ENCODE measurements around the gene RCSD1. TPM values are rescaled to one million over a fixed set of nuclear protein-coding genes. Genes with fewer than 3 reads are reported as not detected.

Gene RCSD1
- total and polyA plus RNA-seq, 2 of the 13 experiments (the other 11 are each of a cell fraction or from before 2014, with no cell fraction given): not detected

DNA sequence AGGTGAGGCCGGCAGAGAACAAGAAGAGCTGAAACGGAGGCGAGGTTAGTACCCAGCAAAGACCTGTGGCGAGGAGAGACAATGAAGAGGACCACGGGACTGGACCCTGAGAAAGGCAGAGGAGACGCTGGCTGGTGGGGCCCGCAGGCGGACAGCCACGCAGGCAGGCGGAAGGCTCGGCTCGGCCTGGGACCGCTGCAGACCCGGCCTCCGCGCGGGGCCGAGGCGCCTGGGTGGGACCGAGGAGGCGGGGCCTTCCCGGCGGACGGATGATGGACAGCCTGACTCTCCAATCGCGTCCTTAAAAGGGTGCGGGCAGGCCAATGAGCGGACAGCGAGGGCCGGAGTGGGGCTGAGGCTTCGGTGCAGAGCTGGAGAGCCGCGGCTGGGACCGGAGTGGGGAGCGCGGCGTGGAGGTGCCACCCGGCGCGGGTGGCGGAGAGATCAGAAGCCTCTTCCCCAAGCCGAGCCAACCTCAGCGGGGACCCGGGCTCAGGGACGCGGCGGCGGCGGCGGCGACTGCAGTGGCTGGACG is 91.7 kb downstream of the RCSD1 start, which contains the start of gene MPZL1 (continued):
- TF ChIP-seq LCORL (IDR thresholded peaks at IDR 0.05) (no peak), LCORL (CRISPR knock-in tag; IDR thresholded peaks at IDR 0.05) (0 out of 2 replicates have a peak, but pooled peaks have one; percentile 32), ZNF512B (CRISPR knock-in tag; IDR thresholded peaks at IDR 0.05; ENCODE audit: borderline replicate concordance) (no peak; the same call in 1 of the 2 replicates), WIZ (CRISPR knock-in tag; IDR thresholded peaks at IDR 0.05) (0 out of 2 replicates have a peak, but pooled peaks have one; percentile 35), GATAD1 (CRISPR knock-in tag; IDR thresholded peaks at IDR 0.05) (peak; percentile 32; the same call in 1 of the 2 replicates), MXD1 (CRISPR knock-in tag; IDR thresholded peaks at IDR 0.05) (peak; percentile 22; the same call in 1 of the 2 replicates), TBP (CRISPR knock-in tag; IDR thresholded peaks at IDR 0.05) (no peak), PHB2 (IDR thresholded peaks at IDR 0.05; ENCODE audit: partially characterized antibody) (no peak), FOXM1 (CRISPR knock-in tag; IDR thresholded peaks at IDR 0.05) (no peak), FOXA3 (CRISPR knock-in tag; IDR thresholded peaks at IDR 0.05) (no peak), PATZ1 (CRISPR knock-in tag; IDR thresholded peaks at IDR 0.05) (no peak; the same call in 1 of the 2 replicates), ZNF260 (CRISPR knock-in tag; IDR thresholded peaks at IDR 0.05; ENCODE audit: borderline replicate concordance, low read depth) (no peak), ZSCAN25 (CRISPR knock-in tag; IDR thresholded peaks at IDR 0.05) (peak; percentile 51; the same call in 1 of the 2 replicates)
- TF ChIP-seq, protein P1, sequence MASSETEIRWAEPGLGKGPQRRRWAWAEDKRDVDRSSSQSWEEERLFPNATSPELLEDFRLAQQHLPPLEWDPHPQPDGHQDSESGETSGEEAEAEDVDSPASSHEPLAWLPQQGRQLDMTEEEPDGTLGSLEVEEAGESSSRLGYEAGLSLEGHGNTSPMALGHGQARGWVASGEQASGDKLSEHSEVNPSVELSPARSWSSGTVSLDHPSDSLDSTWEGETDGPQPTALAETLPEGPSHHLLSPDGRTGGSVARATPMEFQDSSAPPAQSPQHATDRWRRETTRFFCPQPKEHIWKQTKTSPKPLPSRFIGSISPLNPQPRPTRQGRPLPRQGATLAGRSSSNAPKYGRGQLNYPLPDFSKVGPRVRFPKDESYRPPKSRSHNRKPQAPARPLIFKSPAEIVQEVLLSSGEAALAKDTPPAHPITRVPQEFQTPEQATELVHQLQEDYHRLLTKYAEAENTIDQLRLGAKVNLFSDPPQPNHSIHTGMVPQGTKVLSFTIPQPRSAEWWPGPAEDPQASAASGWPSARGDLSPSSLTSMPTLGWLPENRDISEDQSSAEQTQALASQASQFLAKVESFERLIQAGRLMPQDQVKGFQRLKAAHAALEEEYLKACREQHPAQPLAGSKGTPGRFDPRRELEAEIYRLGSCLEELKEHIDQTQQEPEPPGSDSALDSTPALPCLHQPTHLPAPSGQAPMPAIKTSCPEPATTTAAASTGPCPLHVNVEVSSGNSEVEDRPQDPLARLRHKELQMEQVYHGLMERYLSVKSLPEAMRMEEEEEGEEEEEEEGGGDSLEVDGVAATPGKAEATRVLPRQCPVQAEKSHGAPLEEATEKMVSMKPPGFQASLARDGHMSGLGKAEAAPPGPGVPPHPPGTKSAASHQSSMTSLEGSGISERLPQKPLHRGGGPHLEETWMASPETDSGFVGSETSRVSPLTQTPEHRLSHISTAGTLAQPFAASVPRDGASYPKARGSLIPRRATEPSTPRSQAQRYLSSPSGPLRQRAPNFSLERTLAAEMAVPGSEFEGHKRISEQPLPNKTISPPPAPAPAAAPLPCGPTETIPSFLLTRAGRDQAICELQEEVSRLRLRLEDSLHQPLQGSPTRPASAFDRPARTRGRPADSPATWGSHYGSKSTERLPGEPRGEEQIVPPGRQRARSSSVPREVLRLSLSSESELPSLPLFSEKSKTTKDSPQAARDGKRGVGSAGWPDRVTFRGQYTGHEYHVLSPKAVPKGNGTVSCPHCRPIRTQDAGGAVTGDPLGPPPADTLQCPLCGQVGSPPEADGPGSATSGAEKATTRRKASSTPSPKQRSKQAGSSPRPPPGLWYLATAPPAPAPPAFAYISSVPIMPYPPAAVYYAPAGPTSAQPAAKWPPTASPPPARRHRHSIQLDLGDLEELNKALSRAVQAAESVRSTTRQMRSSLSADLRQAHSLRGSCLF (CRISPR knock-in tag; IDR thresholded peaks at IDR 0.05; ENCODE audit: borderline replicate concordance): no peak
- TF ChIP-seq, protein P2, sequence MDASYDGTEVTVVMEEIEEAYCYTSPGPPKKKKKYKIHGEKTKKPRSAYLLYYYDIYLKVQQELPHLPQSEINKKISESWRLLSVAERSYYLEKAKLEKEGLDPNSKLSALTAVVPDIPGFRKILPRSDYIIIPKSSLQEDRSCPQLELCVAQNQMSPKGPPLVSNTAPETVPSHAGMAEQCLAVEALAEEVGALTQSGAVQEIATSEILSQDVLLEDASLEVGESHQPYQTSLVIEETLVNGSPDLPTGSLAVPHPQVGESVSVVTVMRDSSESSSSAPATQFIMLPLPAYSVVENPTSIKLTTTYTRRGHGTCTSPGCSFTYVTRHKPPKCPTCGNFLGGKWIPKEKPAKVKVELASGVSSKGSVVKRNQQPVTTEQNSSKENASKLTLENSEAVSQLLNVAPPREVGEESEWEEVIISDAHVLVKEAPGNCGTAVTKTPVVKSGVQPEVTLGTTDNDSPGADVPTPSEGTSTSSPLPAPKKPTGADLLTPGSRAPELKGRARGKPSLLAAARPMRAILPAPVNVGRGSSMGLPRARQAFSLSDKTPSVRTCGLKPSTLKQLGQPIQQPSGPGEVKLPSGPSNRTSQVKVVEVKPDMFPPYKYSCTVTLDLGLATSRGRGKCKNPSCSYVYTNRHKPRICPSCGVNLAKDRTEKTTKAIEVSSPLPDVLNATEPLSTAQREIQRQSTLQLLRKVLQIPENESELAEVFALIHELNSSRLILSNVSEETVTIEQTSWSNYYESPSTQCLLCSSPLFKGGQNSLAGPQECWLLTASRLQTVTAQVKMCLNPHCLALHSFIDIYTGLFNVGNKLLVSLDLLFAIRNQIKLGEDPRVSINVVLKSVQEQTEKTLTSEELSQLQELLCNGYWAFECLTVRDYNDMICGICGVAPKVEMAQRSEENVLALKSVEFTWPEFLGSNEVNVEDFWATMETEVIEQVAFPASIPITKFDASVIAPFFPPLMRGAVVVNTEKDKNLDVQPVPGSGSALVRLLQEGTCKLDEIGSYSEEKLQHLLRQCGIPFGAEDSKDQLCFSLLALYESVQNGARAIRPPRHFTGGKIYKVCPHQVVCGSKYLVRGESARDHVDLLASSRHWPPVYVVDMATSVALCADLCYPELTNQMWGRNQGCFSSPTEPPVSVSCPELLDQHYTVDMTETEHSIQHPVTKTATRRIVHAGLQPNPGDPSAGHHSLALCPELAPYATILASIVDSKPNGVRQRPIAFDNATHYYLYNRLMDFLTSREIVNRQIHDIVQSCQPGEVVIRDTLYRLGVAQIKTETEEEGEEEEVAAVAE (CRISPR knock-in tag; IDR thresholded peaks at IDR 0.05; ENCODE audit: borderline replicate concordance): no peak
